NCI-H526 treated with DMSO at 0.1 percent for 48 hours (cell line): ENCODE data around the gene FKBP2.
A peak's percentile ranks its signal among the peaks of the same experiment; 100 is the strongest.

Experiments
- DNase-seq: peaks from one replicate; lab custom pipeline; 2025; lab: John Stamatoyannopoulos, UW

Gene FKBP2

DNA sequence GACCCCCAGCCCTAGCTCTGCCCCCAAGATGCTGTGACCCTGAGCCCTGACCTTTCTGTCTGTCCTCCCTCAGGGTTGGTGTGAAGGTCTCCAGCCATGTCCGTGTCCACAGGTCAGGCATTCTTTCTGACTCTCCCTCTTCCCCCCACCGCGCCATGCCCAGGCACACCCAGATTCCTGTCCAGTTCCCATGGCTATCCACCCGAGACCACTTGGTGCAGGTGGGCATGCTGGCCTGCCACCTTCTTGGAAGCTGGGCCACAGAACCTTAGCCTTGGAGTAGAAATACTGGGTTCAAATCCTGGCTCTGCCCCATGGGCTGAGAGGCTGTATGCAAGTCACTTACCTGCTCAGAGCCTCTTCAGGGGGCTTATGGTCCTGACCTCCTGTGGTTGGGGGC is 8.1 kb downstream of the FKBP2 start:
- no peak for DNase-seq

DNA sequence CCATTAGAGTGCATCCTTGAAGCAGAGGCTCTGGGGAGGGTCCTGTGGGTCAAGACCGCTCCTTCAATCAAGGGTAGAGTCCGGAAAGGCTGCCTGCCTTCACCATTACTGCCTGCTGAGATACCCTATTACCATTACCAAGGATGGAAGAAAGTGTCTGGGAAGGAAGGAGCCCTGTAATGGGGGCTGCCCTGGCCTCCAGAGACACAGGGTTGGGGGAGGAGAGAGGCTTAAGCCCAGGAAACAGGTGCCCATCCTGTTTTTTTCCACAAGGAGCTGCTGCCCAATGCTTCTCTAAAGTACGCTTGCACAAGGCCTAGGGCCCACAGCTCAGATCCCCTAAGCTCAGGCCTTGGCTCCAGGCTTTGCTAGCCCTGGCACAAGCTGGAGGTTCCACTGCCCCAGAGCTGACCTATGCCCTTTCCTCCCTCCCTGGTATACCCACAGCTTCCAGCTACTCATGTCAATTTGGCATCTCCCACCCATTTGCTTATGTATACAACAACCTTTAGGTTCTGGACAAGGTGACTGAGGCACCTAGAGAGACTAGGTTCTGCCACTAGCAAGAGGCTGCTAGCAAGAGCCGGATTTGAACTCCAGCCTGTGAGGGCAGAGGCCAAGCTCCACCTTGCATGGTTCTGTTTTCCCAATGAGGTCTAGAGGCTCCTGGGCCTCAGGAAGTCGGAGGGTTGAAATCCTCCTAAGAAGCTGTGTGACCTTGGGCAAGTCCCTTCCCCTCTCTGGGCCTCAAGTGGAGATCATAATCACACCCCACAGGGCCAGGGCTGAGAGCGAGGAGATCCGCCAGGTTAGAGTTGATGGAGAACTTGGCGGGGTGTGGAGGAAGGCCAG is 8.9 kb downstream of the FKBP2 start:
- DNase-seq = peak; percentile 12

DNA sequence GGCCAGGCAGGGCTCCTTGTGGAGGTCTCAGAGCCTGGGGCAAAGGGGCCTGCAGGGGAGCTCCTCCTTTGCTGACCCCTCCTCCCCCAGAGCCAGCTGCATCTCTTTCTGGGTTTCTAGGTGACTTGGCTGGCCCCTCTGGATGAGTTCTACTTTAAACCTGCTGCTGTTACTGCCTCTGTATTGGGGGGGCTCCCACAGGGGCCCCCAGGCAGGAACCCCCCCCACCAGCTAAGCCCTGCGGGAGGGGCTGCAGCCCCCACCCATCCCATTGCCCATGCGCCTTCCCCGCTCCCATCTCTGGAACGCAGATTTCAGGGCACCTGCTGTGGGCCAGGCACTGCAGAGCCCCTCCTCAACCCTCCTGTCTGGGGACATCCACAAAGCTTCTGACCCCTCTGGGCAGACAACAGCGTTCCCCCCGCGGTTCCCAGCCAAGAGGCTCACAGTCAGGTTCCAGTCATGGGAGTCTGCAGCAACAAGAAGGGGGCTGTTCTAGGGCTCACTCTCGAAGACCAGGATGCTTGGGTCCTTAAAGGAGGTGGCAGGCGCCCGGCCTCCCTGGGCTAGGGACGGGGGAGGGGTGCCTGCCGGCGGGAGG is 9.6 kb downstream of the FKBP2 start:
- no peak for DNase-seq

DNA sequence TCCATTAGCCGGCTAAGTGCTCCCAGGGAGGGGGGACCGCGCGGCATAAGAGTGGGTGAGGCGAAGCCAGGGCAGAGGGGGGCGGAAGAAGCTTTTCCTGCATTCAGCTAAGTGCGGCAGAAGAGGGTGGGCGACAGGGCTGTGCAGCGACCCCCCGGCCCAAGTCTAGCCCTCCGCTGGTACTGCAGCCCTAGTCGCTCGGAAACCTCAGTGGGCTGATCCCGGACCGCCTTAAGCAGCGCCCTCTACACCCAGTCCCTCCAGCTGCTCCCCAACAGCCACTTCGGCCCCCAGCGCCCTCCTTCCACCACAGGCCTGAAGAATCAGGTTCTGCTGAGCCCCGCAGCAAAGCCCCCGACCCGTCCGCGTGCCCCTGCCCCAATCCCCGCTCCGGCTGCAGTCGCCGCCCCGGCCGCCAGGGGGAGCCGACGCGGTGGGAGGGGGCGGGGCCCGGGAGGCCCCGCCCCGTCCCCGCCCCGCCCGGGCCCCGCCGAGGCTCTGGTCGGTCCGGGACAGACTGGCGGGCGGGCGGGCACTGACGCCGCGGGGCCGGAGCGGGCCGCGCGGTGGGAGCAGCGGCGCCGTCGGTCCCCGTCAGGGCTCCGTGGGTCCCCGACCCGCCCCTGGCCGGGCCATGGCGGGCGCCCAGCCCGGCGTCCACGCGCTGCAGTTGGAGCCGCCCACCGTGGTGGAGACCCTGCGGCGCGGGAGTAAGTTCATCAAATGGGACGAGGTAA is 10.3 kb downstream of the FKBP2 start, which contains the start of gene PLCB3:
TSS of gene PLCB3 (plus strand) at position 515 of the 737 bp plus-strand sequence. CDS start at position 635, 120 bp downstream.
- no peak for DNase-seq

- no peak for DNase-seq
Observed at GRCh38 chr11:64251753-64252002, 10.8 kb downstream of the FKBP2 start.

- no peak for DNase-seq
Observed at GRCh38 chr11:64252003-64252872, 11.3 kb downstream of the FKBP2 start.

DNA sequence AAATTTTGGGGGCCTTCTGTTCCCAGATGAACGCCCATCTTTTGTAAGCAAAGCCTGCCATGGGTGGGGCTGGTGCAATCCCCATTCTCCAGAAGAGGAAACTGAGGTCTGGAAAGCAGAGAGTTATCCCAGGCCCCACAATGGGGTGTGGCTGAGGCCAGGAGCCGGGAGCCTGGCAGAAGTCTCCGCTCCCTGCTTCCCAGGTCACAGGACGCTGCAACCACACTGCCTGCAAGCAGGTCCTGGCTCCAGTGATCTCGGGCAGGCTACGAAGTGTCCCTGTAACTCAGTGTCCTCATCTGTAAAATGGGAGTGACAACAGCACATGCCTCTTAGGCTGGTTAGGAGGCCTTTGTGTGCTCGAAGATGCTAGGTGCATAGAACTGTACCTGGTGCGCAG is 12.1 kb downstream of the FKBP2 start:
- DNase-seq = no peak

DNA sequence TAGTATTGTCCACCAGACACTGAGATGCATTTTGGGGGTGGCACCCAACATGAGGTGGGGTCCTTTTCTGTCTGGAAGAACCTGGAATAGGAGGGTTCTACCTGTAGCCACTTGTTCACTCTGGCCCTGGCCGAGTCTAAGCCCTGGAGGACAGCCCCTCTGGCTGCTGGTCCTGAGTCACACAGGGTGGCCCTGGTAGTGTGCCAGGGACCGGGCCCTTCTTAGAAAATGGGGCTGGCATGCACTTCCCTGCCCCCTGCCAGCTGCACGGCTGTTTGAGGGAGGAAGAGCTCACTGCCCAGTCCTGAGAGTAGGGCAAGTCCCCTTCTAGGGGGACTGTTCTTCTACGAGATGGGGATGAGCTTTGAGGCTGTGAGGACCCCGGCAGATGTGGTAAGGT is 12.6 kb downstream of the FKBP2 start:
- no peak for DNase-seq

GRCh38 chr11:64254326-64254725 is 13.4 kb downstream of the FKBP2 start:
- no peak for DNase-seq

DNA sequence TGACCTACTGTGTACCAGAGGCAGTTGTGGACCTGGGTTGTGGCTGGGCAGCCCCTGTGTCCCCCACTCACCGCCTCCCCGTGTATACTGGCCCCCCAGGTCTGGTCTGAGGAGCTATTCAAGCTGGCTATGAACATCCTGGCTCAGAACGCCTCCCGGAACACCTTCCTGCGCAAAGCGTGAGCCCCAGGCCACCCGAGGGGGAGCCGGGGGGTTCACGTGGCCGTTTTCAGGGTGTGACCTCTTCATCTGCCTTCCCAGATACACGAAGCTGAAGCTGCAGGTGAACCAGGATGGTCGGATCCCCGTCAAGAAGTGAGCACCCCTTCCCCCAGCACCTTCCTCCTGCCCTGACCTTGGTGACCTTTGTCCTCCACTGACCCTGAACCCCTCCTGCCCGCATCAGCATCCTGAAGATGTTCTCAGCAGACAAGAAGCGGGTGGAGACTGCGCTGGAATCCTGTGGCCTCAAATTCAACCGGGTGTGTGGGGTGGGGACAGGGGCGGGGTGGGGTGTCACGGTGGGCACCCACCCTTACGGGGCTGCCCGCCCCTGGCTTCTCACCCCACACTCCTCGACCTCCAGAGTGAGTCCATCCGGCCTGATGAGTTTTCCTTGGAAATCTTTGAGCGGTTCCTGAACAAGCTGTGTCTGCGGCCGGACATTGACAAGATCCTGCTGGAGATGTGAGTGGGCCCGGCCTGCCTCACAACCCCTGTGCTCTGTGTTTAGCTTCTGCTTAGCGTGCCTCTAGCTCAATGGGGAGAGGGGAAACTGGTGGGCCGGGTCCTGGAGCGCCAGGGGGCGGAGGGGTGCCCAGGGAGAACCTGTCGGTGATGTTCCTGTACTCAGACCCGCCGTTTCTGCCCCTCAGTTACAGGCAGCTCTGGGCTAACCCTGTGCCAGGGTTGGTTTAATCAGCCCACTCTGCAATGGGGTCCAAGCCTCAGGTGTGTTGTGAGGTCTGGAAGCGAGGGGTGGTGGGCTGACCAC is 14.5 kb downstream of the FKBP2 start:
- DNase-seq = no peak

DNA sequence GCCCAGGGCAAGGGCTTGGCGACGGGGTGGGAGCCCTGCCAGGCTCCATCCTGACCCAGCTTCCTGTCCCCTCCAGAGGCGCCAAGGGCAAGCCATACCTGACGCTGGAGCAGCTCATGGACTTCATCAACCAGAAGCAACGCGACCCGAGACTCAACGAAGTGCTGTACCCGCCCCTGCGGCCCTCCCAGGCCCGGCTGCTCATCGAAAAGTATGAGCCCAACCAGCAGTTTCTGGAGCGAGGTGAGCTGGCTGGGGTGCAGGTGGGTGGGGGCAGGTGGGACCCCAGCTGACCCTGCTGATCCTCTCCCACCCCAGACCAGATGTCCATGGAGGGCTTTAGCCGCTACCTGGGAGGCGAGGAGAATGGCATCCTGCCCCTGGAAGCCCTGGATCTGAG is 15.4 kb downstream of the FKBP2 start:
- no peak for DNase-seq

DNA sequence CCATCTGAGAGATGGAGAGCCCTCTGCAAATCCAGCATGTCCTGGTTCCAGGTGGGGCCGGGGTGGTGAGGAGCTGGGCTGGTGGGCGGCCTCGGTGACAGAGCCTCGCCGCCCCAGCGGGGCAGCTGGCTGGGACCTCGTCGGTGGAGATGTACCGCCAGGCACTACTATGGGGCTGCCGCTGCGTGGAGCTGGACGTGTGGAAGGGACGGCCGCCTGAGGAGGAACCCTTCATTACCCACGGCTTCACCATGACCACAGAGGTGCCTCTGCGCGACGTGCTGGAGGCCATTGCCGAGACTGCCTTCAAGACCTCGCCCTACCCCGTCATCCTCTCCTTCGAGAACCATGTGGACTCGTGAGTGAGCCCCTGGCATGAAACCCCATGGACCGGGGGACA is 17.5 kb downstream of the FKBP2 start:
- no peak for DNase-seq

- DNase-seq = no peak
Observed at GRCh38 chr11:64258946-64259532, 18.1 kb downstream of the FKBP2 start.

- DNase-seq = no peak
Observed at GRCh38 chr11:64259533-64260067, 18.7 kb downstream of the FKBP2 start.

GRCh38 chr11:64260147-64260708 is 19.3 kb downstream of the FKBP2 start:
- no peak for DNase-seq

GRCh38 chr11:64261556-64262080 is 20.7 kb downstream of the FKBP2 start:
- DNase-seq = no peak

- DNase-seq = no peak
Observed at GRCh38 chr11:64262271-64263002, 21.5 kb downstream of the FKBP2 start.

- no peak for DNase-seq
Observed at GRCh38 chr11:64263021-64263946, 22.4 kb downstream of the FKBP2 start.
